VCaP (cell line): ENCODE results near the gene DOK6.

Experiments
- H3K27ac ChIP-seq: fragments of 450-650 bp; 2 replicates; pipeline ENCODE4 v1.5.1; 2017
- CTCF ChIP-seq: fragments of 450-650 bp; conservative IDR thresholded peaks from 2 replicates; pipeline ENCODE4 v1.5.1; 2017; ENCODE audit warnings: mild to moderate bottlenecking, moderate library complexity

The DOK6 gene

GRCh38 chr18:69537183-69537582 is 136.5 kb downstream of the DOK6 start:
- no peak overlapping the region for H3K27ac ChIP-seq
- TF ChIP-seq CTCF, result no peak

GRCh38 chr18:69538849-69539248 is 138.2 kb downstream of the DOK6 start:
- no peak overlapping the region for H3K27ac ChIP-seq
- TF ChIP-seq CTCF, result no peak

- no peak overlapping the region for H3K27ac ChIP-seq
- no peak for TF ChIP-seq CTCF
Observed at GRCh38 chr18:69539404-69539803, 138.7 kb downstream of the DOK6 start.

- no peak for TF ChIP-seq CTCF
Observed at GRCh38 chr18:69556228-69556627, 155.5 kb downstream of the DOK6 start.

GRCh38 chr18:69557282-69557681 is 156.6 kb downstream of the DOK6 start:
- no peak overlapping the region for H3K27ac ChIP-seq
- TF ChIP-seq CTCF, result no peak

More at GRCh38 chr18:69556228-69556627, 155.5 kb downstream of the DOK6 start:
- H3K27ac ChIP-seq, result no peak overlapping the region

- no peak for TF ChIP-seq CTCF
- H3K27ac ChIP-seq, result no peak overlapping the region
Observed at GRCh38 chr18:69558052-69558451, 157.4 kb downstream of the DOK6 start.

- H3K27ac ChIP-seq, result no peak overlapping the region
- no peak for TF ChIP-seq CTCF
Observed at GRCh38 chr18:69559604-69560003, 158.9 kb downstream of the DOK6 start.

GRCh38 chr18:69564602-69565001 is 163.9 kb downstream of the DOK6 start:
- TF ChIP-seq CTCF, result no peak

More at GRCh38 chr18:69564602-69565001, 163.9 kb downstream of the DOK6 start:
- H3K27ac ChIP-seq, result no peak overlapping the region
